NCI-H460 (cell line): Measurements from ENCODE around the gene VTI1A. TPM values are rescaled to one million over a fixed set of nuclear protein-coding genes. Genes with fewer than 3 reads are reported as not detected.
A peak's percentile ranks its signal among the peaks of the same experiment; 100 is the strongest.

Experiments used
- DNase-seq: peaks from one replicate; pipeline ENCODE4 v3.0.0-alpha.2; 2016; ENCODE audit warnings: low read depth; ENCODE audit errors: extremely low read depth
- total RNA-seq: library from RNA; depleted of rRNA; stranded (reverse); fragments of >200 nt; shearing (Covaris generic); gene quantifications from 2 replicates; pipeline ENCODE4 v1.2.3, GENCODE V29; 2014

VTI1A gene
- total RNA-seq, 1 experiment from 2014 or later = 28.2 TPM

- DNase-seq = no peak
Observed at GRCh38 chr10:112628951-112629609, 182.1 kb downstream of the VTI1A start.

- peak; percentile 12 for DNase-seq
Observed at GRCh38 chr10:112631501-112632400, 184.7 kb downstream of the VTI1A start.

GRCh38 chr10:112634096-112634830, 187.2 kb downstream of the VTI1A start:
- no peak for DNase-seq

- DNase-seq = no peak
Observed at GRCh38 chr10:112637901-112638300, 190.9 kb downstream of the VTI1A start.

- no peak for DNase-seq
Observed at GRCh38 chr10:112639298-112639697, 192.3 kb downstream of the VTI1A start.

GRCh38 chr10:112640638-112641037, 193.6 kb downstream of the VTI1A start:
- DNase-seq = no peak

- no peak for DNase-seq
Observed at GRCh38 chr10:112643600-112644264, 196.7 kb downstream of the VTI1A start.

- no peak for DNase-seq
Observed at GRCh38 chr10:112644265-112644645, 197.2 kb downstream of the VTI1A start.

GRCh38 chr10:112649006-112649821, 202.2 kb downstream of the VTI1A start:
- no peak for DNase-seq

GRCh38 chr10:112649822-112650152, 202.8 kb downstream of the VTI1A start:
- DNase-seq = no peak

GRCh38 chr10:112650588-112651030, 203.6 kb downstream of the VTI1A start:
- DNase-seq = peak; percentile 14

GRCh38 chr10:112653215-112653614, 206.2 kb downstream of the VTI1A start:
- no peak for DNase-seq

GRCh38 chr10:112653851-112654250, 206.8 kb downstream of the VTI1A start:
- no peak for DNase-seq

- DNase-seq = no peak
Observed at GRCh38 chr10:112654794-112655193, 207.8 kb downstream of the VTI1A start.

- no peak for DNase-seq
Observed at GRCh38 chr10:112655722-112656121, 208.7 kb downstream of the VTI1A start.

GRCh38 chr10:112658465-112658864, 211.4 kb downstream of the VTI1A start:
- DNase-seq = no peak

GRCh38 chr10:112658900-112659638, 212.1 kb downstream of the VTI1A start:
- DNase-seq = peak; percentile 13

- no peak for DNase-seq
Observed at GRCh38 chr10:112663234-112664125, 216.5 kb downstream of the VTI1A start.
